OCI-LY3 (cell line): ENCODE results near the gene ANO10.
"Not testable (repeated sequence)": the region's sequence is repeated elsewhere in the genome, so short reads cannot be mapped to it uniquely, and the experiment has no call there.

ENCODE experiments used
- CTCF ChIP-seq: fragments of 200-600, 300-600 bp; sonication (generic); IDR thresholded peaks from 2 replicates; pipeline ENCODE4 v1.5.1; 2014; ENCODE audit warnings: antibody characterized with exemption, low read length, low read depth
- EZH2phosphoT487 ChIP-seq: fragments of 200-600 bp; shearing (Covaris generic); IDR thresholded peaks from 2 replicates; pipeline ENCODE4 v1.6.1; 2018; ENCODE audit warnings: antibody characterized with exemption, mixed run types, low read depth

DNA sequence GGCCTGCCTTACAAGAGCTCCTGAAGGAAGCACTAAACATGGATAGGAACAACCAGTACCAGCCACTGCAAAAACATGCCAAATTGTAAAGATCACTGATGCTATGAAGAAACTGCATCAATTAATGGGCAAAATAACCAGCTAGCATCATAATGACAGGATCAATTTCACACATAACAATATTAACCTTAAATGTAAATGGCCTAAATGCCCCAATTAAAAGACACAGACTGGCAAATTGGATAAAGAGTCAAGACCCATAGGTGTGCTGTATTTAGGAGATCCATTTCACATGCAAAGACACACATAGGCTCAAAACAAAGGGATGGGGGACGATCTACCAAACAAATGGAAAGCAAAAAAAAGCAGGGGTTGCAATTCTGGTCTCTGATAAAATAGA lies 39.6 kb upstream of the ANO10 start:
- not testable (repeated sequence) for TF ChIP-seq EZH2phosphoT487, CTCF
